DND-41 (cell line): ENCODE measurements around the gene HPS1.

Experiments used
- CTCF ChIP-seq: IDR thresholded peaks from 2 replicates; pipeline ENCODE4 v1.5.1; 2012; ENCODE audit warnings: borderline replicate concordance, low read length, moderate library complexity, mild to moderate bottlenecking; ENCODE audit not compliant: poor library complexity, severe bottlenecking; ENCODE audit errors: extremely low read depth
- EZH2 ChIP-seq: IDR thresholded peaks from 3 replicates; pipeline ENCODE4 v1.6.1; 2012; ENCODE audit warnings: borderline replicate concordance, low read depth, mild to moderate bottlenecking, moderate library complexity, low read length, inconsistent platforms; ENCODE audit not compliant: severe bottlenecking

DNA sequence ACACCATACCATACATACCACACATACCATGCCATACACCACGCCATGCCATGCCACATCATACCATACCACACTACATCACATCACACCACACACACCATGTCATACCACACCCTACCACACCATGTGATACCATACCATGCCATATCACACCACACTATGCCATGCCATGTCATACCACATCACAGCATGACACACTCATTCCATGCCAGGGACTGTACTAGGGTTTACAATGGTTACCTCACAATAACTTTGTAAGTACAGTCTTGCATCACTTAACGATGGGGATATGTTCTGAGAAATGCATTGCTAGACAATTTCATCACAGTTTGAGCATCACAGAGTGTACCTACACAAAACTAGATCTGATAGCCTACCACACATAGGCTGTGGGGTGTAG is 46.3 kb downstream of the HPS1 start:
- TF ChIP-seq CTCF (no peak), EZH2 (no peak)
